HG03139 (cell line): ENCODE measurements around the gene C4orf36.

Experiments
- ATAC-seq: cut with Tn5 transposase; IDR thresholded peaks from one replicate; pipeline ENCODE4 v1.9.1; 2021; ENCODE audit not compliant: unreplicated experiment

Gene C4orf36

GRCh38 chr4:86891762-86892635 is at the start of gene C4orf36:
C4orf36 (minus strand) TSS chr4:86892422; CDS start chr4:86891520, 902 bp downstream.
- peak; percentile 49 for ATAC-seq

GRCh38 chr4:86940920-86941460 is 48.8 kb upstream of the C4orf36 start:
- ATAC-seq, result no peak

GRCh38 chr4:86939729-86940575 is 47.7 kb upstream of the C4orf36 start:
- peak; percentile 47 for ATAC-seq

GRCh38 chr4:86938771-86939520 is 46.7 kb upstream of the C4orf36 start:
- no peak for ATAC-seq

GRCh38 chr4:86935853-86936733 is 43.9 kb upstream of the C4orf36 start:
- peak; percentile 26 for ATAC-seq

- peak; percentile 0 for ATAC-seq
These were observed 43.3 kb upstream of the C4orf36 start for GRCh38 chr4:86935566-86935852.

- ATAC-seq, result peak; percentile 46
These were observed 42.7 kb upstream of the C4orf36 start, which contains the start of gene AFF1 for GRCh38 chr4:86934771-86935565. AFF1 (plus strand) TSS chr4:86935011; CDS start chr4:86948534, 13,523 bp downstream.

- no peak for ATAC-seq
These were observed 42.0 kb upstream of the C4orf36 start for GRCh38 chr4:86934147-86934770.

GRCh38 chr4:86928400-86929255 is 36.4 kb upstream of the C4orf36 start:
- no peak for ATAC-seq

- no peak for ATAC-seq
These were observed 35.7 kb upstream of the C4orf36 start for GRCh38 chr4:86927843-86928395.

GRCh38 chr4:86926435-86927086 is 34.3 kb upstream of the C4orf36 start:
- no peak for ATAC-seq

GRCh38 chr4:86924811-86925210 is 32.6 kb upstream of the C4orf36 start:
- no peak for ATAC-seq

- ATAC-seq, result no peak
These were observed 29.5 kb upstream of the C4orf36 start for GRCh38 chr4:86921608-86922252.

GRCh38 chr4:86919561-86920223 is 27.5 kb upstream of the C4orf36 start:
- no peak for ATAC-seq

- no peak for ATAC-seq
These were observed 26.4 kb upstream of the C4orf36 start for GRCh38 chr4:86918539-86919072.
